Left colon (tissue), 2 donors: ENCODE data around the gene SEPTIN2. TPM values are rescaled to one million over a fixed set of nuclear protein-coding genes. Genes with fewer than 3 reads are reported as not detected.
"Not testable (repeated sequence)": the region's sequence is repeated elsewhere in the genome, so short reads cannot be mapped to it uniquely, and the experiment has no call there.

Source experiments
- ATAC-seq: fragments of 200-7000 bp; cut with Tn5 transposase; one replicate; pipeline ENCODE4 v1.9.1; 2020; ENCODE audit warnings: mild to moderate bottlenecking, moderate library complexity
- DNase-seq, 2 donors: peaks; one replicate each; pipeline ENCODE4 v3.0.0-alpha.2; 2020
- intact Hi-C, 2 donors: fragments of 100-400 bp; cut with DNase I in 1 of 2; cut with micrococcal nuclease in 1 of 2; formaldehyde crosslinking; loops; one replicate each; pipeline versions ENCODE4 v1.11.2 to v1.14.0; 2022; cut with DNase I, micrococcal nuclease
- total RNA-seq, 2 donors: library from RNA; stranded (reverse); fragmentation: NEBNext Ultra II Directional; extraction: Animal tissue kit (Norgen Biotek cat#: 25700); gene quantifications; one replicate each; pipeline ENCODE4 v1.2.1, GENCODE V29; 2021
- donor health status: DM: no; HTN: no; CAD: no.
- donor health status: DM: yes; HTN: yes; CAD: no.

SEPTIN2 gene
- total RNA-seq, 2 donors from 2014 or later = 245 to 254 TPM

DNA sequence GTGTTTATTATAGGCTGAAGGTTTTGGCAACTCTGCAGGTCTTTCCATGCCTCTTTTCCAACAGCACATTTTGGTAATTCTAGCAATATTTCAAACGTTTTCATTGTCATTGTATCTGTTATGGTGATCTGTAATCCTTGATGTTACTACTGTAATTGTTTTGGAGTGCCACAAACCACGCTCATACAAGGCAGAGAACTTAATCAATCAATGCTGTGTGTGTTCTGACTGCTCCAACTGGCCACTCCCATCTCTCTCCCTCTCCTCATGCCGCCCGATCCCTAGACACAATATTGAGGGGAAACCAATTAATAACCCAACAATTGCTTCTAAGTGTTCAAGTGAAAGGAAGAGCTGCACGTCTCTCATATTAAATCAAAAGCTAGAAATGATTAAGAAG lies 33.2 kb upstream of the SEPTIN2 start:
- intact Hi-C loops = no loop called here
- DNase-seq = no peak
- ATAC-seq = no peak

DNA sequence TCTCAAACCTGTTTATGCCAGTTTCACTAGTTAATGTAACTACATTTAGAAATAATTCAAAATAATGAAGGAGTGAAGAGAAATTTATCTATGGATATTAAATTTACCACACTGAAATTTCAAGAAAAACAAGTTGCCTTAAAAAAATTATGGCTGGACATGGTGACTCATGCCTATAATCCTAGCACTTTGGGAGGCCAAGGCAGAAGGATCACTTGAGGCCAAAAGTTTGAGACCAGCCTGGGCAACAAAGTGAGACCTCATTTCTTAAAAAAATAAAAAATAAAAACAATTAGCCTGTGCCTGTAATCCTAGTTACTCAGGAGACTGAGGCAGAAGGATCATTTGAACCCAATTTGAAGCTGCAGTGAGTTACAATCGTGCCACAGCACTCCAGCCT lies 30.1 kb upstream of the SEPTIN2 start:
- intact Hi-C loops = no loop called here
- no peak for ATAC-seq

GRCh38 chr2:241286348-241287090 lies 29.2 kb upstream of the SEPTIN2 start:
- no peak for ATAC-seq

More for the DNA sequence above, 30.1 kb upstream of the SEPTIN2 start:
- no peak for DNase-seq

DNA sequence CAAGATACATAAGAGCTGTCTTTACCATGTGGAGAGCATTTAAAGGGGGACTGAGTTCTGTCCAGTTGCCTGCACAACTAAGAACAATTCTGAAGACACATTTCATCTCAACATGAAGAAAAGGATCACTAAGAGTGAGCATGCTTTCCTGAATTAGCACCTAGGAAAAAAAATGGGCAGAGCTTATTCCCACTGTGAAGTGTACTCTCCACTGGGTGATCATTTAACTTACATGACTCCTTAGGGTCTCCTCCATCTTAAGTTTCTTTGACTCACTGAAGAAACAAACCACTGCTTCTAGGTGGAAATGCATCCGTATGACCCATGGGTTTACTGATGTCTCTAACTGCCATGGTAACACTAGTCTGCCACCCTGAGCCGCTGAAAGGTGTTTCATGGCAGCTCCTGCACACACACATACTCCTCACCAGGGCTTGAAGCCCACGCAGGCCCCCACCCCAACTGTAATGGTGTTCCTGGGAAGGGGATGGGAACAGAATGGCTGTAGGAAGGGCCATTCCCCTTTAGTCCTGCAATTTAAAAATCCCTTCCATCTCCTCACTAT lies 27.3 kb upstream of the SEPTIN2 start:
- intact Hi-C loops = no loop called here
- no peak for ATAC-seq

More at GRCh38 chr2:241286348-241287090, 29.2 kb upstream of the SEPTIN2 start:
- no peak for DNase-seq
- intact Hi-C loops = no loop called here

GRCh38 chr2:241289053-241289452 lies 26.7 kb upstream of the SEPTIN2 start:
- no peak for ATAC-seq
- intact Hi-C loops = no loop called here
- no peak for DNase-seq

More for the DNA sequence above, 27.3 kb upstream of the SEPTIN2 start:
- DNase-seq = no peak

DNA sequence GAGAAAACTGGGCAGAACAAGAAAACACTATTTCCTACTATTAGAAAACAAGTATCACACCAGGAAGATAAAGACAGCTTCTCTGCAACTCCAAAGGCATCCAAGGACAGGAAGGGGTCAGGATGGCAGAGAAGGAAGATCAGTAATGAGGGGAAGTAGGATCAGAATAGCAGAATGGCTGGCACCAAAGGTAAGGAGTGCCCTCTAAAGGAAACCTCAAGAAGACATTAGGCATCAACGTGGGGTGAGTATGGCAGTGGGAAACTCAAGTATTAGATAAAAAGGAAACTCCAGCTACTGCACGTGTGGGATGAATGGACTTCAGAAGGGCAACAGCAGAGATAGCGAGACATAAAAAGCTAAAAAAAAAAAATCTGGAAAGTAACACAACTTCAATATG lies 26.1 kb upstream of the SEPTIN2 start:
- intact Hi-C loops = no loop called here
- DNase-seq (no peak), ATAC-seq (no peak)

- intact Hi-C loops = no loop called here
- DNase-seq = no peak
- ATAC-seq = no peak
Observed at GRCh38 chr2:241291153-241291552, 24.6 kb upstream of the SEPTIN2 start.

DNA sequence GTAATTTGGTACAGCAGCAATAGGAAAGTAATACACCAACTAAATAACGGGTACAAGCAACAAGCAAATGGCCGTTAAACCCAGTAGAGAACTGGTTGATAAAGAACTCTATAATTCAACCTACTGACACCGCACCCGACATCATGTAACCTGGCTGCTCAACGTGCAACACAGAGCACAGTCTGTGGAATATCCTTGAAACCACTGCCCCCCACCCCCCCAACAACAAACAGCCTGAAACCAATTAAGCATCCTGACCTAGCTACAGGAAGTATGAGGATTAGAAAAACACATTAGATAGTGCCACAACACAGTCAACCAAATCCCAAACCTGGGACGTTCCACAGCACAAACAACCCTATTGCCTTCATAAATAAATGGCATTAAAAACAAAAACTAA lies 23.7 kb upstream of the SEPTIN2 start:
- intact Hi-C loops = no loop called here
- ATAC-seq (no peak), DNase-seq (no peak)

DNA sequence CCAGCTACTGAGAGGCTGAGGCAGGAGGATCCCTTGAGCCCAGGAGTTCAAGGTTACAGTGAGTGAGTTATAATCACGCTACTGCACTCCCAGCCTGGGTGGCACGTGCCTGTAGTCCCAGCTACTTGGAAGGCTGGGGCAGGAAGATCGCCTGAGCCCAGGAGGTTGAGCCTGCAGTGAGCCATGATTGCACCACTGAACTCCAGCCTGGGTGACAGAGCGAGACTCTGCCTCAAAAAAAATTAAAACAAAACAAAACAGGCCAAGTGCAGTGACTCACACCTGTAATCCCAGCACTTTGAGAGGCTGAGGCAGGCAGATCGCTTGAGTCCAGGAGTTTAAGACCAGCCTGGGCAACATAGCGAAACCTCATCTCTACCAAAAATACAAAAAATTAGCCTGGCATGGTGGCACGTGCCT lies 22.3 kb upstream of the SEPTIN2 start:
- DNase-seq, ATAC-seq, intact Hi-C loops: not testable (repeated sequence)

GRCh38 chr2:241295326-241296095 lies 20.2 kb upstream of the SEPTIN2 start:
- ATAC-seq (no peak), DNase-seq (no peak)
- intact Hi-C loops = no loop called here

- DNase-seq (no peak), ATAC-seq (no peak)
- intact Hi-C loops = no loop called here
Observed at GRCh38 chr2:241296767-241297166, 19.0 kb upstream of the SEPTIN2 start.

DNA sequence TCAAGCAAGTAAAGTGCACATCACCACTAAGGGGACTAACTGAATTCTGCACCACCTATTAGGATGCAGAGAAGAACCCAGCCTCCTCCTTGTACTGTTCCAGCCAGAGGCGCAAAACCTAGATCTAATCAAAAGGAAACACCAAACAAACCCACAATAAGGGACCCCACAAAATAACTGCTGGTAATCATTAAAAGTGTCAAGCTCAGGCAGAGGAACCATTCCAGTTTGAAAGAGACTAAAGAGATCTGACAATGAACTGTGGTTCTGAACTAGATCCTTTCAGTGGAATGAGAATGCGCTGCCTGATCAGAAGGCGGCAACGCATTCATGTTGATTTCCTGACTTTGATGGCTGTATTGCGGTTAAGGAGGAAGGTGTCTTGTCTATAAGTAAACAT lies 17.1 kb upstream of the SEPTIN2 start:
- ATAC-seq = no peak
- intact Hi-C loops = no loop called here

DNA sequence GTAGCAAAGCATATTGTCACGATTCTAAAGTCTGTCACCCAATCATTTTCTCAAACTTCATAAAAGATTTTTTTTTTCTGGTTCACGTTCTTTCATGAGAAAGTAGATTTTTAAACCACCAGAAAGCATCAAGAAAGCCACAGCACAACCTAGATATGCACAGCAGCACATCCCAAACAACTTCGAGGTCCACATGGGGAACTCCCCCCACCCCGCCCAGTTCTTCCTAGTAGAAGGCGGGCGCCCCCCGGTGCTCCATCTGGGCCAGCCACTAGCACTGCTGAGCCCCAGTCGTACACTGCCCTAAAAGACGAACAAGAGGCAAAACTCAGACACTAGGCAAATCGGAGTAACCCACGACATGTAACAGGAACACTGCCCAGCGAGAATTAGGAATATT lies 15.7 kb upstream of the SEPTIN2 start:
- ATAC-seq (no peak), DNase-seq (no peak)
- intact Hi-C loops = no loop called here

More for the DNA sequence above, 17.1 kb upstream of the SEPTIN2 start:
- no peak for DNase-seq

DNA sequence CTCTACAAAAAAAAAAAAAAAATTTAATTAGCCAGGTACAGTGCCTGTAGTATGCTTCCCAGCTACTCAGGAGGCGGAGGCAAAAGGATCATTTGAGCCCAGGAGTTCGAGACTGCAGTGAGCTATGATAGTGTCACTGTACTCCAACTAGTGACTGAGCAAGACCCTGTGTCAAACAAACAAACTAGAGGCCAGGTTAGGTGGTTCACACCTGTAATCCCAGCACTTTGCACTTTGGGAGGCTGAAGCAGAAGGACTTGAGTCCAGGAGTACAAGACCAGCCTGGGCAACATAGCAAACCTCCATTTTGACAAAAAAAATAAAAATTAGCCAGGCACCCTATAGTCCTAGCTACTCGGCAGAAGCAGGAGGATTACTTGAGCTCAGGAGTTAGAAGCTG lies 13.6 kb upstream of the SEPTIN2 start:
- no peak for DNase-seq
- ATAC-seq = no peak
- intact Hi-C loops = no loop called here

DNA sequence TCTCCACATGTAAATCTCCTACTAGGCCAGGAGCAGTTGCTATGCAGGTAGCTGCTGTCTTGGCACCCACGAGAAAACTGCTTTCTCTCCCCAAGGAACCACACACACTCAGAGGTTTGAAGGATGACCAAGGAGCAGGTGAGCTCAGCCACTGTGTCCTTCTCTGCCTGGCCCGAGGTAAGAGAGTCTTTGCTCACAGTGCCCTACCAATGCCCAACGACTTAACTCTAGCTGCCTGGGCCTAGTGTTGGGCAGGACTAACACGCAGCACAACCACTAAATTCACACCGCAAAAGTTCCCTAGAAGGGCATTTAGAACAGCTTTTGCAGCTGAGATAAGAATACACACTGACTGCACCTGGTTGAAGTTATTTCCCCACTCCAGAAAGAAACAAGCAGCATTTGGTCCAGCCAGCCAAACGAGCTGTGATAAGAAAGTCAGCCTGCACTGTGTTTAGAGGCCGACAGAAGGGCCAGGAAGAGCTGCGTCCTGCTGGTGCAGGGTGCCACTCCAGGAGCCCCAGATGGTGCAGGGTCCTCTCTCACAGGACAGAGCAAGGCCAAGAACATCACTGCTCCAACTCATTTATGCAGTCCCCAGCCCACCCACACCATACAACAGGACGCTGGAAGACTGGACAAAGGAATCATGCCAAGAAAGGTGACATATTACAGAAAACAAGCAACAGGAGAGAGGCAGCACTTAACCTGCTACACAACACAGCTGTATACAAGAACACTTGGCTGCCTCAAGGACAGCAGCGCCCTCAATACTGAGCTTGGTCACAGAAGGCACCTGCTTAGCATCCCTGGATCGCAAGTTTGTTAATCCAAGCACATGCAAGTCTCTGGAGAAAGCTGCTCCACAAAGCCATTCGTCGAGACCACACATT lies 12.7 kb upstream of the SEPTIN2 start:
- DNase-seq (no peak), ATAC-seq (no peak)
- intact Hi-C loops = no loop called here

GRCh38 chr2:241304039-241304670 lies 11.6 kb upstream of the SEPTIN2 start:
- intact Hi-C loops = no loop called here
- DNase-seq = no peak
- ATAC-seq = no peak

- intact Hi-C loops = no loop called here
- no peak for DNase-seq
- no peak for ATAC-seq
Observed at GRCh38 chr2:241307055-241307454, 8.7 kb upstream of the SEPTIN2 start.

GRCh38 chr2:241308267-241308666 lies 7.5 kb upstream of the SEPTIN2 start:
- intact Hi-C loops = no loop called here
- DNase-seq = no peak
- no peak for ATAC-seq
